HG02885 (cell line): ENCODE data around the gene RBMS3.
"Not testable (repeated sequence)": the region's sequence is repeated elsewhere in the genome, so short reads cannot be mapped to it uniquely, and the experiment has no call there.

Experiments
- ATAC-seq: cut with Tn5 transposase; IDR thresholded peaks from one replicate; pipeline ENCODE4 v1.9.1; 2021; ENCODE audit warnings: mild to moderate bottlenecking; ENCODE audit not compliant: unreplicated experiment, poor library complexity

RBMS3 gene

GRCh38 chr3:29802057-29802456, 521.2 kb downstream of the RBMS3 start:
- ATAC-seq: no peak

GRCh38 chr3:29804044-29804443, 523.2 kb downstream of the RBMS3 start:
- ATAC-seq: no peak

GRCh38 chr3:29805757-29806156, 524.9 kb downstream of the RBMS3 start:
- no peak for ATAC-seq

- ATAC-seq: not testable (repeated sequence)
Observed at GRCh38 chr3:29808324-29808723, 527.5 kb downstream of the RBMS3 start.

- no peak for ATAC-seq
Observed at GRCh38 chr3:29822071-29822470, 541.2 kb downstream of the RBMS3 start.

- ATAC-seq: no peak
Observed at GRCh38 chr3:29823233-29823632, 542.4 kb downstream of the RBMS3 start.

GRCh38 chr3:29826712-29827111, 545.8 kb downstream of the RBMS3 start:
- no peak for ATAC-seq

- no peak for ATAC-seq
Observed at GRCh38 chr3:29827756-29828155, 546.9 kb downstream of the RBMS3 start.

- ATAC-seq: no peak
Observed at GRCh38 chr3:29829340-29829739, 548.5 kb downstream of the RBMS3 start.

- no peak for ATAC-seq
Observed at GRCh38 chr3:29850641-29851040, 569.8 kb downstream of the RBMS3 start.

GRCh38 chr3:29852767-29853166, 571.9 kb downstream of the RBMS3 start:
- no peak for ATAC-seq

GRCh38 chr3:29853841-29854397, 573.0 kb downstream of the RBMS3 start:
- ATAC-seq: no peak

- no peak for ATAC-seq
Observed at GRCh38 chr3:29854821-29855220, 574.0 kb downstream of the RBMS3 start.

- ATAC-seq: no peak
Observed at GRCh38 chr3:29859726-29860270, 578.9 kb downstream of the RBMS3 start.

GRCh38 chr3:29864809-29865208, 583.9 kb downstream of the RBMS3 start:
- ATAC-seq: no peak

- ATAC-seq: no peak
Observed at GRCh38 chr3:29868543-29869101, 587.8 kb downstream of the RBMS3 start.

- ATAC-seq: no peak
Observed at GRCh38 chr3:29870136-29870535, 589.3 kb downstream of the RBMS3 start.

- ATAC-seq: no peak
Observed at GRCh38 chr3:29871087-29871486, 590.2 kb downstream of the RBMS3 start.

GRCh38 chr3:29880809-29881208, 599.9 kb downstream of the RBMS3 start:
- no peak for ATAC-seq

- no peak for ATAC-seq
Observed at GRCh38 chr3:29887451-29887850, 606.6 kb downstream of the RBMS3 start.

- ATAC-seq: no peak
Observed at GRCh38 chr3:29889215-29889614, 608.3 kb downstream of the RBMS3 start.

- ATAC-seq: no peak
Observed at GRCh38 chr3:29890801-29891200, 609.9 kb downstream of the RBMS3 start.
